ENCODE results near the gene WWOX.

DNA sequence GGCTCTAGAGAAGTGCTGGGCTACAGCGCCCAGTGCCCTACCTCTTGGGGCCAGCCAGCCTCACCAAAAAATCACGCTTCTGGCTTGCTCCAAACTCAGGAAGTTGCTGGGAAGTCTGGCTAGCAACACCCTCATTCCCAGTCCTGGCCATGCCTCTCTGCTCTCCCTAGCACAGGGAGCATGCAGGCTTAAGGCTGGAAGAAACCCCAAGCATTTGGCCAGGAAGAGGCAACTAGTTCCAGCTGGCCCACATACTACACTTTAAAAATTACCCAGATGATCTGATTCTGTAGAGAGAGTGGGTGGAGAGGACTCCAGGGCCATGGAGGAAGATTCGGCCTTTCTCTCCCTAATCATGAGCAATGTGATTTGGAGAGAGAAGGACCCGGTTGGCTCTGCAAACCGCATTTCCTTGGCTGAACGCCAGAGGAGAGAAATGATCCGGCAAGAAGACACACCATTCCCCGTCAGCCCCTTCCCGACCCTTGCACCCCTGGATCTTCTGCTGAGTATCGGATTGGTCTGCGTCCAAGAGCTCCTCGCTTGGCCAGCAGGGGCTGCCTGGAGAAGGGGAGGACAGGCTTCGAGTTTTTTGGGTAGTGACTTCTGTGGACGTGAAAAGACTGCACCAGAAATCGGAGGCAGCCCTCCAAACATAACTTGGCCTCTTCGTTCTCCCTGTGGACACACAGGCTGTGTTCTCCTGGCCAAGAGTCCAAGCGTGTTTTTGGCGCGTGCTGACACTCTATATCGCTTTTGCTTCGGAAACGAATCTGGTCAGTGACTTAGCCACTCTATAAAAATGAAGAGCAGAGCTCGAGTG is 406.3 kb downstream of the WWOX start:
- TF ChIP-seq, protein P1, sequence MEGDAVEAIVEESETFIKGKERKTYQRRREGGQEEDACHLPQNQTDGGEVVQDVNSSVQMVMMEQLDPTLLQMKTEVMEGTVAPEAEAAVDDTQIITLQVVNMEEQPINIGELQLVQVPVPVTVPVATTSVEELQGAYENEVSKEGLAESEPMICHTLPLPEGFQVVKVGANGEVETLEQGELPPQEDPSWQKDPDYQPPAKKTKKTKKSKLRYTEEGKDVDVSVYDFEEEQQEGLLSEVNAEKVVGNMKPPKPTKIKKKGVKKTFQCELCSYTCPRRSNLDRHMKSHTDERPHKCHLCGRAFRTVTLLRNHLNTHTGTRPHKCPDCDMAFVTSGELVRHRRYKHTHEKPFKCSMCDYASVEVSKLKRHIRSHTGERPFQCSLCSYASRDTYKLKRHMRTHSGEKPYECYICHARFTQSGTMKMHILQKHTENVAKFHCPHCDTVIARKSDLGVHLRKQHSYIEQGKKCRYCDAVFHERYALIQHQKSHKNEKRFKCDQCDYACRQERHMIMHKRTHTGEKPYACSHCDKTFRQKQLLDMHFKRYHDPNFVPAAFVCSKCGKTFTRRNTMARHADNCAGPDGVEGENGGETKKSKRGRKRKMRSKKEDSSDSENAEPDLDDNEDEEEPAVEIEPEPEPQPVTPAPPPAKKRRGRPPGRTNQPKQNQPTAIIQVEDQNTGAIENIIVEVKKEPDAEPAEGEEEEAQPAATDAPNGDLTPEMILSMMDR (IDR thresholded peaks at IDR 0.05): peak; percentile 24 to 34 (median 34)
- no peak for TF ChIP-seq POLR2A (IDR thresholded peaks at IDR 0.05)

All from right lobe of liver (tissue), 4 donors.